T47D (cell line): ENCODE results near the gene MORC3.

Experiments
- DNase-seq, 2 experiments: peaks; one replicate each; pipeline versions ENCODE4 v3.0.0 to v3.0.0-alpha.2; 2011 to 2012; ENCODE audit warnings: low read depth in 1 of 2, low spot score in 1 of 2
- JUND ChIP-seq: IDR thresholded peaks from 2 replicates; pipeline ENCODE4 v1.6.1; 2012; ENCODE audit warnings: low read depth
- in situ Hi-C: cut with HindIII; loops from 2 replicates; pipeline ENCODE4 v1.10.0; 2016; ENCODE audit warnings: low sequenced_read_pairs, low pct_unique_long_range_greater_than_20kb

MORC3 gene

GRCh38 chr21:36344931-36345330, 24.9 kb downstream of the MORC3 start:
- DNase-seq = no peak
- in situ Hi-C loops = no loop called here
- no peak for TF ChIP-seq JUND

DNA sequence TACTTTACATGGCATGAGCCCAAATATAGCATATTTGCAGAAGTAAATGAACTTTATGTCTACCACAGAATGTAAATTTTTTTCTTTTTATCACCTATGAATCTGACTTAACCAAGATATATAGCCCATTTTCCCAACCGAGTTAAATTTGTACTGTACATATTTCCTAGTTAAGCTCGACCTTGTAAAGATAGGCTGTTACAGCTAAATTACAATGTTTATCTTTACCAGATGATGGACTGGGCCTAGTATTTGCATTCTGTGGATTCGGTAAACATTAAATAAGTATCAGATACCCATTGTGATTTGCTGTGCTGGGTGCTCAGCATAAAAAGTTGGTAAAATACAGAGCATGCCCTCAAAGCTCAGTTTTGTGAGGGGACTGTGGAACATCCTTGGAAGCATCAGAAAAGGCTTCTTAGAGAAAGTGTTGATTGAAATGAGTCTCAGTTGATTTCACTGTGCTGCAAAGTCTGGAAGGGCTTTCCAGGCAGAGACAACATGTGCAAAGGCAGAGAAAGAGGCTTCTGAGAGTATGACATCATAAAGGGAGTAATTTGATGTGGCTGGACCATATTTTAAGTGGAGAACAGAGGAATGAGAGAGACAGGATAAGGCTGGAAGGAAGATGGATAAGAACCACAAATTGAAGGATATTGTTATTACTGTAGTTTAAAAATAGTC, 27.4 kb downstream of the MORC3 start:
- in situ Hi-C loops = no loop called here

GRCh38 chr21:36347962-36348328, 27.9 kb downstream of the MORC3 start:
- TF ChIP-seq JUND = no peak
- in situ Hi-C loops = no loop called here
- no peak for DNase-seq

More for the DNA sequence above, 27.4 kb downstream of the MORC3 start:
- no peak for TF ChIP-seq JUND
- DNase-seq = no peak

GRCh38 chr21:36349315-36349714, 29.3 kb downstream of the MORC3 start:
- no peak for TF ChIP-seq JUND
- in situ Hi-C loops = no loop called here

DNA sequence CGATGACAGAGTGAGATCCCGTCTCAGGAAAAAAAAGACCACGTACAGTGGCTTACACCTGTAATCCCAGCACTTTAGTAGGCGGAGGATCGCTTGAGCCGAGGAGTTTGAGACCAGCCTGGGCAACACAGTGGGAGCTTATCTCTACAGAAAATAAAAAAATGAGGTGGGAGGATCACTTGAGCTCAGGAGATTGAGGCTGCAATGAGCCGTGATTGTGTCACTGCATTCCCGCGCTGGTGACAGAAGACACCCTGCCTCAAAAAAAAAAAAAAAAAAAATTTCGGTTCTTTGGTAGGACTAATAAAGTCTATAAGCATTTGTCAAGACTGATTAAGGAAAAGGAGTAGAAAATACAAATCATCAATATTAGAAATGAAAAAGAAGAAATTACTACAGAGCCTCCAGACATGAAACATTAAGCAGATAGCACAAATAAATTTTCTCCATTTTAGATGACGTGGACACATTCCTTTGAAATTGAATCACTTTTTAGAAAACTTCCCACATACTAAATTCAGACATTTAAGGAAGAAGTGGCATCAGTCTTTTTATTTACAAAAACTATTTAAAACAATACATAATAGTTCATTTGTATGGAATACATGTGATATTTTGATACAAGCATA, 30.4 kb downstream of the MORC3 start:
- no peak for TF ChIP-seq JUND
- in situ Hi-C loops = no loop called here
- DNase-seq = no peak

More at GRCh38 chr21:36349315-36349714, 29.3 kb downstream of the MORC3 start:
- no peak for DNase-seq

DNA sequence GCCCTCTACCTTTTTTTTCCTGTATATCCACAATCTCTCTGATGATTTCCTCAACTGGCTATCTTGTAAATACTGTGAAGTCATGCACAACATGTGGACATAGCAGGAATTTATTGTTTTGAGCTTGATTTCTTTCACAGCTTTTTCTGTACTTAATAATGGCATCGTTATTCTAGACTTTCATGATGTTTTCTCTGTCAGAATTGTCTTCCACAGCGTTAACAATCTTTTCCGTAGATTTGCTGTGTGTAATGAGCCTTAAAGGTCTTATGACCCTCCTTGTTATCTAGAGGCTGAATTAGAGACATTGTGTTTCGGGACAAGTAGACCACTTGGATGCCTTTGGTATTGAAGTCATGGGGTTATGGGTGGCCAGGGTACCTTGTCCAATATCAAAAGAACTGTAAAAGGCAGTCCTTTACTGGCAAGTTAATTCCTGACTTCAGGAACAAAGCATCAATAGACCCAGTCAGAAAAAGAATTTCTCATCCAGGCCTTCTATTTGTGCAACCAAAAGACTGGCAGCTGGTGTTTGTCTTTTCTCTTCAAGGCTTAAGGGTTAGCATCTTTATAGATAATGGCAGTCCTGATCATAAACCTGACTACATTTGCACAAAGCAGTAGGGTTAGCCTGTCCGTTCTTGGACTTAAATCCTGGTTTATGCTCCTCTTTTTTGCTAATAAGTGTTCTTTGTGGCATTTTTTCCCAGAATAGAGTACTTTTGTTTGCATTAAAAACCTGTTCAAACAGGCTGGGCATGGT, 35.1 kb downstream of the MORC3 start:
- no peak for TF ChIP-seq JUND
- DNase-seq = no peak
- in situ Hi-C loops = no loop called here

GRCh38 chr21:36355868-36356267, 35.9 kb downstream of the MORC3 start:
- TF ChIP-seq JUND = no peak
- in situ Hi-C loops = no loop called here
- no peak for DNase-seq

GRCh38 chr21:36359185-36359584, 39.2 kb downstream of the MORC3 start:
- DNase-seq = no peak
- no peak for TF ChIP-seq JUND
- in situ Hi-C loops = no loop called here

- in situ Hi-C loops = no loop called here
- TF ChIP-seq JUND = no peak
- DNase-seq = no peak
Measured at GRCh38 chr21:36369064-36369685, 49.2 kb downstream of the MORC3 start.

GRCh38 chr21:36375994-36376393, 56.0 kb downstream of the MORC3 start:
- in situ Hi-C loops = no loop called here
- TF ChIP-seq JUND = no peak
- DNase-seq = no peak

DNA sequence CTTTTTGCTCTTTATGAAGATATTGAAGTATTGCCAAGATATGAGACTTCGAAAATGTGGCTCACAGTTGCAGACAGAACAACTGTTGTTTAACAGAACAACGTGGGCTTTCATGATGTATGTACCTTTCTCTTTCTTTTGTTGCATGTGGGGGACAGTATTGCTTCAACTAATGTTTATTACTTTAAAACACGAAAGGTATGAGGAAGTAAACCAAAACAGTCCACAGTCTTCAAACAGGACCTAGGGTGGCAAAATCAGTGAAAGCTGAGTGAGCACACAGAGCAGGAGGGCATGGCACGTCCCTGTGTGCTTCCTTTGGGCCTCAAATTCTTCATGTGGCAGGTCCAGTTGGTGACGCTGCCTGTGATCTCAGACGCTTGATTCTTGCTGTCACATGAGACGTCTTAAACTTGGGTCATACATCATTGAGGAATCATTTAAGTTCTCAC, 57.4 kb downstream of the MORC3 start:
- peak in 1 of 2 experiments; percentile 35 for DNase-seq
- in situ Hi-C loops = no loop called here
- no peak for TF ChIP-seq JUND

DNA sequence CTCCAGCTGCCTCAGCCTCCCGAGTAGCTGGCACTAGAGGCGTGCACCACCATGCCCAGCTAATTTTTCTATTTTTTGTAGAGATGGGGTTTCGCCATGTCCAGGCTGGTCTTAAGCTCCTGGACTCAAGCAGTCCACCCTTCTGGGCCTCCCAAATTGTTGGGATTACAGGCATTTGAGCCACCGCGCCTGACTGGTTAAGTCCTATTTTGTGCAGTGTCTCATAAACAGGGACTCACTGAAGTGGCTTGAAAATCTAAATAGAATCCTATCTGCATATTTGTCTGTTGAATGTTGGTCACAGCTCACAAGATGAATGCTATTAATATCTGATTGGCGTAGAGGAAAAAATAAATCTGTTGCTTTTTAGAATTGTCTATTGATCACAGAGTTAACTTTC, 59.3 kb downstream of the MORC3 start:
- no peak for DNase-seq
- TF ChIP-seq JUND = no peak
- in situ Hi-C loops = no loop called here
